T-cell (primary cell): ENCODE results near the gene GGT1. TPM values are rescaled to one million over a fixed set of nuclear protein-coding genes. Genes with fewer than 3 reads are reported as not detected.
A peak's percentile ranks its signal among the peaks of the same experiment; 100 is the strongest.
"Not testable (repeated sequence)": the region's sequence is repeated elsewhere in the genome, so short reads cannot be mapped to it uniquely, and the experiment has no call there.

Source experiments
- ATAC-seq, 4 experiments: fragments of 200-7000 bp in 3 of 4; fragments of 150-1000 bp in 1 of 4; cut with Tn5 transposase; replicated peaks in 1 of 4; 1 replicate in 3 of 4; 2 replicates in 1 of 4; pipeline ENCODE4 v1.10.0; 2021; ENCODE audit warnings: moderate library complexity in 3 of 4, mild to moderate bottlenecking in 2 of 4, moderate number of reproducible peaks in 1 of 4
- CTCF ChIA-PET, 2 donors: fragments of 300-600 bp; sonication (Branson Sonifier 250); formaldehyde crosslinking; loops; one replicate each; lab custom pipeline; 2022; ENCODE audit warnings: antibody characterized with exemption in 2 of 2; lab: Charles Lee
- POLR2A ChIA-PET, 2 donors: fragments of 300-600 bp; sonication (Branson Sonifier 250); formaldehyde crosslinking; loops; one replicate each; lab custom pipeline; 2022; ENCODE audit warnings: antibody characterized with exemption in 2 of 2; lab: Charles Lee
- DNase-seq, 35 experiments: peaks; one replicate each; pipeline versions ENCODE4 v3.0.0 to v3.0.0-alpha.2; 2013 to 2023
- H3K27ac ChIP-seq: one replicate; pipeline ENCODE4 v1.5.1; 2013; ENCODE audit warnings: low read length
- H3K27me3 ChIP-seq, 2 experiments: replicated peaks in 1 of 2; 1 replicate in 1 of 2; 2 replicates in 1 of 2; pipeline versions ENCODE4 v1.6.1 to v1.7.0; 2013; ENCODE audit warnings: low read length in 1 of 2, mixed read lengths in 1 of 2; ENCODE audit not compliant: control insufficient read depth in 2 of 2, insufficient read depth in 2 of 2; ENCODE audit errors: extremely low read depth in 1 of 2
- H3K36me3 ChIP-seq, 2 donors: 1 replicate in 1 of 2; 2 replicates in 1 of 2; pipeline versions ENCODE4 v1.6.1 to v1.7.0; 2013; ENCODE audit warnings: low read length in 1 of 2; ENCODE audit not compliant: control insufficient read depth in 2 of 2, insufficient read depth in 1 of 2; ENCODE audit errors: extremely low read depth in 1 of 2
- H3K4me1 ChIP-seq, 2 experiments: 1 replicate in 1 of 2; 2 replicates in 1 of 2; pipeline versions ENCODE4 v1.6.1 to v1.7.0; 2013; ENCODE audit warnings: low read length in 2 of 2, mixed read lengths in 1 of 2; ENCODE audit not compliant: insufficient read depth in 2 of 2, control insufficient read depth in 1 of 2; ENCODE audit errors: extremely low read depth in 1 of 2
- H3K4me3 ChIP-seq, 2 donors: 1 replicate in 1 of 2; 2 replicates in 1 of 2; pipeline versions ENCODE4 v1.5.1 to v1.7.0; 2013; ENCODE audit warnings: mild to moderate bottlenecking in 2 of 2, low read length in 1 of 2, moderate library complexity in 1 of 2; ENCODE audit not compliant: control insufficient read depth in 1 of 2; ENCODE audit errors: extremely low read depth in 1 of 2
- H3K9me3 ChIP-seq: 2 replicates; pipeline ENCODE4 v1.7.0; 2013
- H3K27ac Mint-ChIP-seq, 2 donors: one replicate each; pipeline ENCODE4 v1.8.0; 2020 to 2021; ENCODE audit warnings: mild to moderate bottlenecking in 2 of 2, mixed read lengths in 2 of 2
- H3K27me3 Mint-ChIP-seq, 2 donors: one replicate each; pipeline ENCODE4 v1.8.0; 2021 to 2022; ENCODE audit warnings: mixed read lengths in 2 of 2
- H3K36me3 Mint-ChIP-seq: one replicate; pipeline ENCODE4 v1.8.0; 2021; ENCODE audit warnings: mixed read lengths
- H3K4me1 Mint-ChIP-seq, 3 donors: one replicate each; pipeline ENCODE4 v1.8.0; 2020 to 2022; ENCODE audit warnings: mixed read lengths in 3 of 3, mild to moderate bottlenecking in 1 of 3
- H3K4me3 Mint-ChIP-seq, 3 donors: one replicate each; pipeline ENCODE4 v1.8.0; 2020 to 2022; ENCODE audit warnings: mild to moderate bottlenecking in 3 of 3, mixed read lengths in 3 of 3, moderate library complexity in 3 of 3
- H3K9me3 Mint-ChIP-seq, 3 donors: one replicate each; pipeline ENCODE4 v1.8.0; 2020 to 2022; ENCODE audit warnings: mixed read lengths in 3 of 3
- WGBS: methylation state at CpG from one replicate; pipeline ENCODE4 v1.1.5; 2013; ENCODE audit warnings: missing lambda C conversion rate; ENCODE audit not compliant: insufficient coverage; 5-methylcytosine and 5-hydroxymethylcytosine counted together
- total RNA-seq, 35 experiments: library from RNA in 6 of 35; stranded (reverse) in 6 of 35; fragments of 120-200 nt in 1 of 35; gene quantifications; one replicate each; pipeline versions ENCODE4 v1.2.1 to v1.2.4 and lab custom pipeline; 2013 to 2026

Gene GGT1
- total RNA-seq, 5 donors from 2014 or later (not counting 1 experiment from before 2014, with no cell fraction given), result 11.8 to 30.6 (median 19.8) TPM

GRCh38 chr22:24621244-24621643, 18.3 kb downstream of the GGT1 start:
- H3K36me3 ChIP-seq, H3K4me3 ChIP-seq, DNase-seq, H3K4me1 Mint-ChIP-seq, ATAC-seq, H3K27me3 ChIP-seq, H3K4me1 ChIP-seq, H3K27ac Mint-ChIP-seq, H3K27ac ChIP-seq, H3K9me3 Mint-ChIP-seq, H3K27me3 Mint-ChIP-seq, H3K36me3 Mint-ChIP-seq, CTCF ChIA-PET, H3K9me3 ChIP-seq, POLR2A ChIA-PET, H3K4me3 Mint-ChIP-seq: not testable (repeated sequence)
- WGBS, result no CpG with 5 or more reads among the region's 5 CpGs

GRCh38 chr22:24622596-24622995, 19.6 kb downstream of the GGT1 start:
- DNase-seq, result peak in 6 of 35 experiments; percentile 5 to 39 (median 12)
- H3K4me3 ChIP-seq, H3K36me3 ChIP-seq, H3K4me1 Mint-ChIP-seq, H3K36me3 Mint-ChIP-seq, H3K9me3 ChIP-seq, H3K27ac ChIP-seq, CTCF ChIA-PET, H3K27me3 Mint-ChIP-seq, H3K9me3 Mint-ChIP-seq, H3K4me1 ChIP-seq, POLR2A ChIA-PET, H3K27me3 ChIP-seq: not testable (repeated sequence)
- 0% methylated on average over 1 of the region's 2 CpGs for WGBS
- Mint-ChIP-seq H3K27ac (peak overlapping the region; percentile 48 to 49), H3K4me3 (peak overlapping the region in 1 of 3 donors; percentile 48)
- peak in 2 of 4 experiments; percentile 40 to 41 for ATAC-seq

GRCh38 chr22:24627911-24628310, 24.9 kb downstream of the GGT1 start:
- POLR2A ChIA-PET, H3K9me3 ChIP-seq, H3K36me3 ChIP-seq, H3K36me3 Mint-ChIP-seq, H3K4me1 ChIP-seq, DNase-seq, H3K9me3 Mint-ChIP-seq, H3K4me3 ChIP-seq, H3K4me3 Mint-ChIP-seq, H3K27ac Mint-ChIP-seq, H3K4me1 Mint-ChIP-seq, ATAC-seq, CTCF ChIA-PET, H3K27me3 ChIP-seq, H3K27ac ChIP-seq, H3K27me3 Mint-ChIP-seq: not testable (repeated sequence)
- WGBS, result no CpG with 5 or more reads among the region's 16 CpGs

GRCh38 chr22:24629069-24629468, 26.1 kb downstream of the GGT1 start:
- H3K4me1 Mint-ChIP-seq, result peaks cover 4 to 11% (median 6%) of the 10 kb centered on the region in 3 donors
- H3K27ac Mint-ChIP-seq, H3K4me1 ChIP-seq, H3K27me3 Mint-ChIP-seq, ATAC-seq, POLR2A ChIA-PET, H3K27ac ChIP-seq, H3K9me3 ChIP-seq, H3K4me3 ChIP-seq, H3K36me3 Mint-ChIP-seq, H3K36me3 ChIP-seq, H3K9me3 Mint-ChIP-seq, H3K4me3 Mint-ChIP-seq, H3K27me3 ChIP-seq: not testable (repeated sequence)
- WGBS, result 33% methylated on average over 1 of the region's 11 CpGs
- CTCF ChIA-PET, result interaction anchor here in 1 of 2 donors (0.9 kb wide), 1 partner anchor 76 kb away, joined by 6 read pairs; no protein-coding TSS in a partner anchor
- DNase-seq, result peak in 6 of 35 experiments; percentile 2 to 29 (median 10)

- H3K9me3 ChIP-seq, H3K27me3 Mint-ChIP-seq, H3K9me3 Mint-ChIP-seq, H3K4me3 ChIP-seq, CTCF ChIA-PET, H3K27ac ChIP-seq, POLR2A ChIA-PET, DNase-seq, H3K4me3 Mint-ChIP-seq, H3K36me3 Mint-ChIP-seq, H3K36me3 ChIP-seq, ATAC-seq, H3K27me3 ChIP-seq: not testable (repeated sequence)
- Mint-ChIP-seq H3K4me1 (peaks cover 14 to 26% (median 18%) of the 10 kb centered on the region in 3 donors), H3K27ac (peak overlapping the region in 1 of 2 donors; percentile 55)
- no CpG with 5 or more reads among the region's 7 CpGs for WGBS
- peaks cover 4 to 14% of the 10 kb centered on the region in 2 experiments for H3K4me1 ChIP-seq
Observed at GRCh38 chr22:24630812-24631427, 27.9 kb downstream of the GGT1 start.

GRCh38 chr22:24631430-24632122, 28.6 kb downstream of the GGT1 start:
- H3K4me3 Mint-ChIP-seq, CTCF ChIA-PET, H3K9me3 ChIP-seq, POLR2A ChIA-PET, H3K36me3 ChIP-seq, ATAC-seq, H3K27ac Mint-ChIP-seq, H3K27me3 Mint-ChIP-seq, H3K27ac ChIP-seq, H3K27me3 ChIP-seq, H3K9me3 Mint-ChIP-seq, H3K4me3 ChIP-seq, H3K36me3 Mint-ChIP-seq, DNase-seq: not testable (repeated sequence)
- peaks cover 17 to 26% (median 21%) of the 10 kb centered on the region in 3 donors for H3K4me1 Mint-ChIP-seq
- 95% methylated on average over 6 of the region's 16 CpGs for WGBS
- H3K4me1 ChIP-seq, result peaks cover 4 to 15% of the 10 kb centered on the region in 2 experiments
